ENCODE results near the gene CUL5.

The CUL5 gene

GRCh38 chr11:108008656-108009496, at the start of gene CUL5:
TSS of gene CUL5 (plus strand) at chr11:108008898. CDS start at chr11:108009349, 451 bp downstream.
- Mint-ChIP-seq H3K27me3 (peaks cover under 1% of the 10 kb centered on the region), H3K36me3 (ENCODE audit: low read depth) (peaks cover 15% of the 10 kb centered on the region), H3K4me1 (ENCODE audit: low read depth) (no peaks in the 10 kb centered on the region), H3K27ac (peak within 1 kb of the TSS; percentile 99), H3K9me3 (no peaks in the 10 kb centered on the region), H3K4me3 (peak within 1 kb of the TSS; percentile 89)
- intact Hi-C loops (cut with micrococcal nuclease): loop anchor here (1.0 to 10.0 kb wide), 2 partner anchors 81 to 656 kb away; partner anchors contain the start of genes DDX10 and RAB39A

DNA sequence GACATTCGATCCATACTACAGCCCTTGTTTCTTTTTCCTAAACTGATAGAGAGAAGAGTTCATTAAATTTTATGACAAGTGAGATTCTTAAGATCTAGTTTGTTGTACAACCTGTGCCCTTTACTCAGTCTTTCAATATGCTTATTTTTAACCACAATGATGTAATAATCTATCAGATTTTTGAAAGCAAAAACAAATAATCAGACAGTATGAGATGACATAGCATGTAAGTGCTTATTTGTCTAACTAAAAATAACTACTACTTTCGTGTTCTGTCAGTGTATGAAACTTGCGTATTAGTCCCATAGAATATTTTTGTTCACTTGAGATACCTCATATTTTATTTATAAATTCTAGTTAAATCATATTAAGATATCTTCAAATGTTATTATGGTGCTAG, 47.2 kb upstream of the CUL5 start:
- Mint-ChIP-seq H3K9me3 (no peaks in the 10 kb centered on the region), H3K27me3 (no peaks in the 10 kb centered on the region), H3K4me3 (no peak overlapping the region), H3K36me3 (ENCODE audit: low read depth) (peaks cover 29% of the 10 kb centered on the region), H3K27ac (no peak overlapping the region), H3K4me1 (ENCODE audit: low read depth) (peaks cover 21% of the 10 kb centered on the region)
- intact Hi-C loops (cut with micrococcal nuclease): no loop called here

- Mint-ChIP-seq H3K4me1 (ENCODE audit: low read depth) (peaks cover 14% of the 10 kb centered on the region), H3K36me3 (ENCODE audit: low read depth) (peaks cover 29% of the 10 kb centered on the region), H3K27me3 (no peaks in the 10 kb centered on the region), H3K9me3 (no peaks in the 10 kb centered on the region), H3K27ac (no peak overlapping the region), H3K4me3 (no peak overlapping the region)
- intact Hi-C loops (cut with micrococcal nuclease): no loop called here
Measured at GRCh38 chr11:107962181-107962580, 46.5 kb upstream of the CUL5 start.

- Mint-ChIP-seq H3K27me3 (no peaks in the 10 kb centered on the region), H3K27ac (no peak overlapping the region), H3K4me1 (ENCODE audit: low read depth) (peaks cover 5% of the 10 kb centered on the region), H3K4me3 (no peak overlapping the region), H3K36me3 (ENCODE audit: low read depth) (peaks cover 38% of the 10 kb centered on the region), H3K9me3 (no peaks in the 10 kb centered on the region)
- intact Hi-C loops (cut with micrococcal nuclease): no loop called here
Measured at GRCh38 chr11:107963091-107963490, 45.6 kb upstream of the CUL5 start.

GRCh38 chr11:107969219-107969618, 39.5 kb upstream of the CUL5 start:
- no peak overlapping the region for H3K27ac Mint-ChIP-seq
- H3K27me3 Mint-ChIP-seq: no peaks in the 10 kb centered on the region
- no peak overlapping the region for H3K4me3 Mint-ChIP-seq
- no peaks in the 10 kb centered on the region for H3K9me3 Mint-ChIP-seq
- H3K4me1 Mint-ChIP-seq (ENCODE audit: low read depth): no peaks in the 10 kb centered on the region
- intact Hi-C loops (cut with micrococcal nuclease): no loop called here
- H3K36me3 Mint-ChIP-seq (ENCODE audit: low read depth): peaks cover 15% of the 10 kb centered on the region

DNA sequence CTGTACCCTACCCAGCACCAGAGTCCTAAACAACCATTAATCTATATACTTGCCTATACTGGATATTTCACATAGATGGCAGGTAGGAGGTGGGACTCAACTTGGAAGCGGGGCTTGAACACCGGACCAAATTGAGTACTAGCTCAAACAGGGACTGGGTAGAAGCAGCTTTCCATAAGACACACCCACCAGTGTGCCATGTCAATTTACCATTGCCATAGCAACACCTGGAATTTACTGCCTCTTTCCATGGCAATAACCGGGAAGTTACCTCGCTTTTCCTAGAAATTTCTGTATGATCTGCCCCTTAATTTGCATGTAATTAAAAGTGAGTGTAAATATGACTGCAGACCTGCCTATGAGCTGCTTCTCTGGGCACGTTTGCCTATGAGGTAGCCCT, 38.6 kb upstream of the CUL5 start:
- Mint-ChIP-seq H3K36me3 (ENCODE audit: low read depth) (peaks cover 12% of the 10 kb centered on the region), H3K4me1 (ENCODE audit: low read depth) (no peaks in the 10 kb centered on the region), H3K27me3 (no peaks in the 10 kb centered on the region)

DNA sequence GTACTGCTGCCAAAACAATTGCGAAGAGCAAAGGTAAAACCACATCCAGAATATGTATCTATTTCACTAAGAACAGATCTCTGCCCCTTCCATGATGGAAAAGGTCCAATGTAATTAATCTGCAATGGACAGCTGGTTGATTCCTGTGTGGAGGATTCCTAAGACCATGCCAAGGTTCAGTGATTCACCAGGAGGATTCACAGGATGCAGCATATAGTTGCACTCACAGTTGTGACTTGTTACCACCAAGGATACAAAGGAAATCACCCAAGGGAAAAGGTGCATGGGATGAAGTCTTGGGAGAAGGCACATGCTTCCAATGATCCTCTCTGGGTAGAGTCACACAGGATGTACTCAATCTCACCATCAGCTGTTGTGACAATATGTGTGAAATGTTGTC, 35.1 kb upstream of the CUL5 start:
- Mint-ChIP-seq H3K27ac (no peak overlapping the region), H3K9me3 (no peaks in the 10 kb centered on the region), H3K4me1 (ENCODE audit: low read depth) (peaks cover 6% of the 10 kb centered on the region), H3K36me3 (ENCODE audit: low read depth) (no peaks in the 10 kb centered on the region), H3K27me3 (no peaks in the 10 kb centered on the region), H3K4me3 (no peak overlapping the region)
- intact Hi-C loops (cut with micrococcal nuclease): no loop called here

More for the DNA sequence above, 38.6 kb upstream of the CUL5 start:
- H3K27ac Mint-ChIP-seq: no peak overlapping the region
- intact Hi-C loops (cut with micrococcal nuclease): no loop called here
- H3K9me3 Mint-ChIP-seq: no peaks in the 10 kb centered on the region
- no peak overlapping the region for H3K4me3 Mint-ChIP-seq

- Mint-ChIP-seq H3K4me1 (ENCODE audit: low read depth) (peaks cover 12% of the 10 kb centered on the region), H3K9me3 (no peaks in the 10 kb centered on the region), H3K27ac (no peak overlapping the region), H3K4me3 (no peak overlapping the region), H3K27me3 (no peaks in the 10 kb centered on the region), H3K36me3 (ENCODE audit: low read depth) (no peaks in the 10 kb centered on the region)
- intact Hi-C loops (cut with micrococcal nuclease): loop anchor here (1.0 kb wide), 1 partner anchor 60 kb away; the partner anchor contains the start of gene RAB39A
Measured at GRCh38 chr11:107988397-107989158, 20.1 kb upstream of the CUL5 start.

- Mint-ChIP-seq H3K4me1 (ENCODE audit: low read depth) (peaks cover 18% of the 10 kb centered on the region), H3K9me3 (no peaks in the 10 kb centered on the region), H3K36me3 (ENCODE audit: low read depth) (no peaks in the 10 kb centered on the region), H3K27me3 (peaks cover 4% of the 10 kb centered on the region), H3K27ac (no peak overlapping the region), H3K4me3 (no peak overlapping the region)
- intact Hi-C loops (cut with micrococcal nuclease): no loop called here
Measured at GRCh38 chr11:107991868-107992414, 16.8 kb upstream of the CUL5 start.

GRCh38 chr11:107996006-107996776, 12.5 kb upstream of the CUL5 start:
- Mint-ChIP-seq H3K9me3 (no peaks in the 10 kb centered on the region), H3K4me3 (no peak overlapping the region), H3K27me3 (peaks cover 10% of the 10 kb centered on the region), H3K4me1 (ENCODE audit: low read depth) (peaks cover 11% of the 10 kb centered on the region), H3K36me3 (ENCODE audit: low read depth) (no peaks in the 10 kb centered on the region), H3K27ac (no peak overlapping the region)
- intact Hi-C loops (cut with micrococcal nuclease): no loop called here

DNA sequence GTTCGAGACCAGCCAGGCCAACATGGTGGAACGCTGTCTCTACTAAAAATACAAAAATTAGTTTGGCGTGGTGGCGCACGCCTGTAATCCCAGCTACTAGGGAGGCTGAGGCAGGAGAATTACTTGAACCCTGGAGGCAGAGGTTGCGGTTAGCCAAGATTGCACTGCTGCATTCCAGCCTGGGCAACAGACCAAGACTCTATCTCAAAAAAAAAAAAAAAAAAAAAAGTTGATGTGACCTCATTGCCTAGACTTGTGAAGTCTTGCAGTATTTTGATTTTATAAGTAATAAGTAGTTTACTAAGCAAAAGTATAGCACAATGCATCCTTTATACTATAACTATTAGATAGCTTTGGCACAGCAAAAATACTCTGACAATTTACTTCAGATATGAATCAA, 9.9 kb upstream of the CUL5 start:
- Mint-ChIP-seq H3K27me3 (peaks cover 14% of the 10 kb centered on the region), H3K36me3 (ENCODE audit: low read depth) (no peaks in the 10 kb centered on the region), H3K4me3 (no peak overlapping the region), H3K4me1 (ENCODE audit: low read depth) (peaks cover 11% of the 10 kb centered on the region), H3K9me3 (no peaks in the 10 kb centered on the region), H3K27ac (no peak overlapping the region)
- intact Hi-C loops (cut with micrococcal nuclease): no loop called here

- no peaks in the 10 kb centered on the region for H3K36me3 Mint-ChIP-seq (ENCODE audit: low read depth)
- no peaks in the 10 kb centered on the region for H3K9me3 Mint-ChIP-seq
- H3K27ac Mint-ChIP-seq: no peak overlapping the region
- H3K4me3 Mint-ChIP-seq: no peak overlapping the region
- peaks cover 7% of the 10 kb centered on the region for H3K4me1 Mint-ChIP-seq (ENCODE audit: low read depth)
- intact Hi-C loops (cut with micrococcal nuclease): loop anchor here (10.0 kb wide), 1 partner anchor 665 kb away; the partner anchor contains the start of gene DDX10
- peaks cover 14% of the 10 kb centered on the region for H3K27me3 Mint-ChIP-seq
Measured at GRCh38 chr11:107999759-108000455, 8.8 kb upstream of the CUL5 start.

- H3K4me3 Mint-ChIP-seq: no peak overlapping the region
Measured at GRCh38 chr11:108002476-108002875, 6.2 kb upstream of the CUL5 start.

More at GRCh38 chr11:108002476-108002875, 6.2 kb upstream of the CUL5 start:
- H3K4me1 Mint-ChIP-seq (ENCODE audit: low read depth): peaks cover 5% of the 10 kb centered on the region
- intact Hi-C loops (cut with micrococcal nuclease): loop anchor here (10.0 kb wide), 1 partner anchor 662 kb away; the partner anchor contains the start of gene DDX10
- H3K9me3 Mint-ChIP-seq: no peaks in the 10 kb centered on the region
- peaks cover 12% of the 10 kb centered on the region for H3K27me3 Mint-ChIP-seq
- no peaks in the 10 kb centered on the region for H3K36me3 Mint-ChIP-seq (ENCODE audit: low read depth)
- H3K27ac Mint-ChIP-seq: no peak overlapping the region
